HPDE6-E6E7 (cell line): Measurements from ENCODE around the gene PCDHB16.

Source experiments
- DNase-seq: peaks from one replicate; pipeline ENCODE4 v3.0.0; 2011; ENCODE audit warnings: missing footprints; ENCODE audit errors: extremely low spot score

Gene PCDHB16

GRCh38 chr5:141234109-141234667, 52.0 kb downstream of the PCDHB16 start:
- no peak for DNase-seq
